Adrenal gland (tissue), 12 donors: Measurements from ENCODE around the gene ZFR2. TPM values are rescaled to one million over a fixed set of nuclear protein-coding genes. Genes with fewer than 3 reads are reported as not detected.

Experiments used
- DNase-seq, 7 donors: peaks; one replicate each; pipeline ENCODE4 v3.0.0-alpha.2; 2019 to 2020
- H3K27ac ChIP-seq, 5 donors: fragments of 200-600 bp; sonication (generic) in 4 of 5; 1 replicate in 3 of 5; 2 replicates in 2 of 5; pipeline versions ENCODE4 v1.5.1 to v1.8.0; 2016 to 2020; ENCODE audit warnings: mild to moderate bottlenecking in 1 of 5
- H3K27me3 ChIP-seq: fragments of 200-600 bp; 2 replicates; pipeline ENCODE4 v1.8.0; 2021
- H3K36me3 ChIP-seq, 2 donors: fragments of 200-600 bp; replicated peaks in 1 of 2; 1 replicate in 1 of 2; 2 replicates in 1 of 2; pipeline versions ENCODE4 v1.5.1 to v1.8.0; 2018 to 2022
- H3K4me1 ChIP-seq, 2 donors: fragments of 200-600 bp; replicated peaks in 1 of 2; 1 replicate in 1 of 2; 2 replicates in 1 of 2; pipeline versions ENCODE4 v1.5.1 to v1.8.0; 2018 to 2021
- H3K4me3 ChIP-seq, 4 donors: fragments of 200-600 bp; sonication (generic) in 3 of 4; one replicate each; pipeline ENCODE4 v1.5.1; 2016 to 2018
- H3K9me3 ChIP-seq, 3 donors: fragments of 200-600 bp; sonication (generic) in 1 of 3; replicated peaks in 1 of 3; 1 replicate in 2 of 3; 2 replicates in 1 of 3; pipeline versions ENCODE4 v1.5.1 to v1.8.0; 2016 to 2021
- CTCF ChIP-seq, 6 experiments: fragments of 450-650 bp in 4 of 6; fragments of 200-600 bp in 2 of 6; sonication (generic) in 1 of 6; IDR thresholded peaks; 1 replicate in 5 of 6; 2 replicates in 1 of 6; pipeline versions ENCODE4 v1.5.1 to v1.8.0; 2016 to 2021; ENCODE audit warnings: antibody characterized with exemption in 6 of 6, mild to moderate bottlenecking in 2 of 6, moderate library complexity in 1 of 6
- POLR2A ChIP-seq, 2 donors: fragments of 450-650 bp; IDR thresholded peaks; one replicate each; pipeline ENCODE4 v1.6.1; 2017; ENCODE audit warnings: antibody characterized with exemption in 2 of 2, mild to moderate bottlenecking in 2 of 2, moderate library complexity in 1 of 2
- WGBS, 4 donors: extraction: QIAGEN DNeasy Blood & Tissue Kit in 2 of 4; methylation state at CpG; one replicate each; pipeline versions ENCODE4 v1.1.5 to v1.1.7; 2013 to 2017; 5-methylcytosine and 5-hydroxymethylcytosine counted together
- intact Hi-C, 2 donors: fragments of 100-400 bp; cut with DNase I; formaldehyde crosslinking; loops; one replicate each; pipeline versions ENCODE4 v1.14.1 to v1.15.0; 2022 to 2023
- polyA plus RNA-seq, 3 donors: library from polyadenylated mRNA; stranded (reverse); fragments of 200-250 nt in 2 of 3; fragments of 350-450 nt in 1 of 3; fragmentation: Illumina TruSeq in 1 of 3; extraction: RNeasy Lipid Tissue Mini Kit (QIAGEN cat#74804) in 1 of 3; gene quantifications; one replicate each; pipeline ENCODE4 v1.2.3, GENCODE V29; 2013 to 2014
- total RNA-seq, 9 donors: library from RNA; depleted of rRNA in 4 of 9; stranded (reverse); fragments of >200 nt in 4 of 9; fragments of 120-200 nt in 1 of 9; fragmentation: NEBNext Ultra II Directional in 1 of 9; extraction: Animal tissue kit (Norgen Biotek cat#: 25700) in 1 of 9; gene quantifications; one replicate each; pipeline versions ENCODE4 v1.1.0 to v1.2.4, GENCODE V29; 2013 to 2023
- donor health status: healthy with polysubstance abuse.
- donor health status: Bipolar disorder and iron deficiency.
- donor health status: DM: yes; HTN: yes; CAD: no.
- donor health status: DM: no; HTN: no; CAD: no.
- donor health status: DM: no; HTN: no; CAD: no.
- donor health status: DM: yes; HTN: yes; CAD: no.

The ZFR2 gene
- total and polyA plus RNA-seq, 12 donors: 0.19 to 13.2 (median 1.7) TPM; not detected in 3

GRCh38 chr19:3792114-3792513 lies 76.7 kb downstream of the ZFR2 start:
- Histone ChIP-seq H3K4me3 (no peak overlapping the region), H3K27ac (no peak overlapping the region), H3K9me3 (no peaks in the 10 kb centered on the region), H3K36me3 (no peaks in the 10 kb centered on the region), H3K4me1 (no peaks in the 10 kb centered on the region), H3K27me3 (no peaks in the 10 kb centered on the region)
- no peak for DNase-seq
- no peak for TF ChIP-seq POLR2A (IDR thresholded peaks at IDR 0.05)
- no peak for TF ChIP-seq CTCF (IDR thresholded peaks at IDR 0.05)
- intact Hi-C loops: no loop called here
- 66 to 79% (median 71%) methylated on average over 3 of the region's 3 CpGs for WGBS, 4 donors

GRCh38 chr19:3790941-3791340 lies 77.9 kb downstream of the ZFR2 start:
- Histone ChIP-seq H3K9me3 (no peaks in the 10 kb centered on the region), H3K36me3 (no peaks in the 10 kb centered on the region), H3K4me1 (no peaks in the 10 kb centered on the region), H3K27me3 (peaks cover 4% of the 10 kb centered on the region), H3K4me3 (no peak overlapping the region), H3K27ac (no peak overlapping the region)
- intact Hi-C loops: no loop called here
- WGBS, 4 donors: 77 to 85% (median 83%) methylated on average over 7 of the region's 7 CpGs
- no peak for TF ChIP-seq CTCF (IDR thresholded peaks at IDR 0.05)
- no peak for TF ChIP-seq POLR2A (IDR thresholded peaks at IDR 0.05)
- DNase-seq: no peak

- TF ChIP-seq CTCF (IDR thresholded peaks at IDR 0.05) (no peak), POLR2A (IDR thresholded peaks at IDR 0.05) (no peak)
These were observed 78.6 kb downstream of the ZFR2 start for GRCh38 chr19:3790209-3790734.

GRCh38 chr19:3788996-3789778 lies 79.7 kb downstream of the ZFR2 start:
- Histone ChIP-seq H3K4me3 (no peak overlapping the region), H3K4me1 (no peaks in the 10 kb centered on the region), H3K27ac (no peak overlapping the region), H3K36me3 (no peaks in the 10 kb centered on the region), H3K27me3 (peaks cover 10% of the 10 kb centered on the region), H3K9me3 (no peaks in the 10 kb centered on the region)
- no peak for DNase-seq
- WGBS, 4 donors: 46 to 52% (median 49%) methylated on average over 10 to 16 of the region's 16 CpGs
- intact Hi-C loops: no loop called here
- TF ChIP-seq CTCF (IDR thresholded peaks at IDR 0.05) (no peak), POLR2A (IDR thresholded peaks at IDR 0.05) (no peak)

More at GRCh38 chr19:3790209-3790734, 78.6 kb downstream of the ZFR2 start:
- intact Hi-C loops: no loop called here
- 64 to 69% (median 65%) methylated on average over 6 of the region's 6 CpGs for WGBS, 4 donors
- no peaks in the 10 kb centered on the region for H3K9me3 ChIP-seq
- H3K36me3 ChIP-seq: no peaks in the 10 kb centered on the region
- no peak for DNase-seq
- peaks cover 8% of the 10 kb centered on the region for H3K27me3 ChIP-seq
- H3K4me1 ChIP-seq: no peaks in the 10 kb centered on the region
- no peak overlapping the region for H3K27ac ChIP-seq
- H3K4me3 ChIP-seq: no peak overlapping the region
